OCI-LY7 (cell line): ENCODE data around the gene SYNCRIP. TPM values are rescaled to one million over a fixed set of nuclear protein-coding genes. Genes with fewer than 3 reads are reported as not detected.

ENCODE experiments used
- BruUV-seq: library from RNA; stranded (reverse); fragments of 400-500 nt; replicated peaks from 2 replicates; lab custom pipeline; 2021; lab: Mats Ljungman, UMichigan
- CTCF ChIA-PET: fragments of 300-600 bp; sonication (Branson Sonifier 250); formaldehyde crosslinking; loops from one replicate; lab custom pipeline; 2022; ENCODE audit warnings: antibody characterized with exemption; ENCODE audit not compliant: unreplicated experiment; lab: Charles Lee
- POLR2A ChIA-PET: fragments of 300-600 bp; sonication (Branson Sonifier 250); formaldehyde crosslinking; loops from one replicate; lab custom pipeline; 2022; ENCODE audit warnings: antibody characterized with exemption; lab: Charles Lee
- DNase-seq: peaks from one replicate; pipeline ENCODE4 v3.0.0-alpha.2; 2015; ENCODE audit warnings: low spot score
- H2AFZ ChIP-seq: fragments of 200-600 bp; sonication (generic), shearing (Covaris generic); 2 replicates; pipeline ENCODE4 v1.6.1; 2014; ENCODE audit warnings: mild to moderate bottlenecking, antibody characterized with exemption, low read length, moderate library complexity
- H3K27ac ChIP-seq: fragments of 200-600 bp; sonication (generic); 2 replicates; pipeline ENCODE4 v1.5.1; 2014; ENCODE audit warnings: mixed run types, low read depth, mild to moderate bottlenecking, moderate library complexity, low read length, inconsistent platforms; ENCODE audit not compliant: poor library complexity, severe bottlenecking
- H3K36me3 ChIP-seq: fragments of 200-600 bp; sonication (generic); 2 replicates; pipeline ENCODE4 v1.6.1; 2014; ENCODE audit warnings: mild to moderate bottlenecking, antibody characterized with exemption, low read length, moderate library complexity, mixed read lengths; ENCODE audit not compliant: insufficient read depth
- H3K4me1 ChIP-seq: fragments of 200-600 bp; sonication (generic); 2 replicates; pipeline ENCODE4 v1.5.1; 2014; ENCODE audit warnings: mild to moderate bottlenecking, low read length; ENCODE audit not compliant: insufficient read depth, poor library complexity, severe bottlenecking
- H3K4me2 ChIP-seq: fragments of 200-600 bp; sonication (generic); 2 replicates; pipeline ENCODE4 v1.6.1; 2014; ENCODE audit warnings: mild to moderate bottlenecking, low read length
- H3K4me3 ChIP-seq: fragments of 200-600 bp; sonication (generic); 2 replicates; pipeline ENCODE4 v1.5.1; 2014; ENCODE audit warnings: mild to moderate bottlenecking, low read depth, low read length; ENCODE audit not compliant: poor library complexity, severe bottlenecking
- H3K79me2 ChIP-seq: fragments of 200-600 bp; sonication (generic); 2 replicates; pipeline ENCODE4 v1.6.1; 2016; ENCODE audit warnings: low read depth, mild to moderate bottlenecking, low read length, moderate library complexity, mixed read lengths; ENCODE audit not compliant: insufficient read depth
- H3K9me2 ChIP-seq: fragments of 200-600 bp; sonication (generic); 2 replicates; pipeline ENCODE4 v1.6.1; 2016; ENCODE audit warnings: mild to moderate bottlenecking, low read length, mixed read lengths; ENCODE audit not compliant: insufficient read depth
- H3K9me3 ChIP-seq: fragments of 200-600 bp; sonication (generic); 2 replicates; pipeline ENCODE4 v1.6.1; 2014; ENCODE audit warnings: mild to moderate bottlenecking, mixed run types, low read length, mixed read lengths
- H4K20me1 ChIP-seq: fragments of 200-600 bp; sonication (generic); 2 replicates; pipeline ENCODE4 v1.6.1; 2014; ENCODE audit warnings: mild to moderate bottlenecking, antibody characterized with exemption, low read length, moderate library complexity, mixed read lengths; ENCODE audit not compliant: insufficient read depth
- CTCF ChIP-seq: fragments of 200-600 bp; sonication (generic); conservative IDR thresholded peaks from 2 replicates; pipeline ENCODE4 v1.5.1; 2014; ENCODE audit warnings: mild to moderate bottlenecking, antibody characterized with exemption, low read length, moderate library complexity, mixed read lengths
- EZH2phosphoT487 ChIP-seq: fragments of 200-600 bp; sonication (generic); IDR thresholded peaks from 2 replicates; pipeline ENCODE4 v1.6.1; 2018; ENCODE audit warnings: low read depth, borderline replicate concordance, mild to moderate bottlenecking, mixed run types, antibody characterized with exemption, low read length, moderate library complexity, mixed read lengths
- intact Hi-C: fragments of 100-400 bp; cut with micrococcal nuclease; formaldehyde crosslinking; loops from one replicate; pipeline ENCODE4 v1.10.0; 2022; ENCODE audit not compliant: unreplicated experiment
- total RNA-seq, 2 experiments: library from RNA; depleted of rRNA in 1 of 2; stranded (reverse); fragments of >200 nt in 1 of 2; shearing (Covaris generic) in 1 of 2; gene quantifications; 2 replicates each; pipeline ENCODE4 v1.2.3, GENCODE V29; 2014 to 2022

Gene SYNCRIP
- total RNA-seq, 2 experiments from 2014 or later: 73.5 to 188 TPM

GRCh38 chr6:85600713-85601313, 41.9 kb downstream of the SYNCRIP start:
- H3K4me2 ChIP-seq: no peak overlapping the region
- ChIA-PET CTCF (no interaction called here), POLR2A (interaction anchor here (0.7 to 1.8 kb wide), 6 partner anchors 8 to 76 kb away, joined by 3 to 6 read pairs (median 3); partner anchors contain the start of gene SYNCRIP)
- BruUV-seq: no TSS peak
- H3K27ac ChIP-seq: no peak overlapping the region
- no peak overlapping the region for H3K4me3 ChIP-seq
- H3K79me2 ChIP-seq: peaks cover 3% of the 10 kb centered on the region; the same call in 1 of the 2 replicates
- intact Hi-C loops: no loop called here
- H3K4me1 ChIP-seq: peaks cover 3% of the 10 kb centered on the region
- H2AFZ ChIP-seq: no peak overlapping the region
- TF ChIP-seq CTCF: no peak
- no peak for TF ChIP-seq EZH2phosphoT487
- H3K9me3 ChIP-seq: no peaks in the 10 kb centered on the region
- peak; percentile 10 for DNase-seq
- H3K9me2 ChIP-seq: no peaks in the 10 kb centered on the region
- peaks cover 16% of the 10 kb centered on the region; the same call in 1 of the 2 replicates for H3K36me3 ChIP-seq
- no peaks in the 10 kb centered on the region for H4K20me1 ChIP-seq

- H2AFZ ChIP-seq: peak overlapping the region; percentile 79
- H3K9me3 ChIP-seq: peaks cover 10% of the 10 kb centered on the region; the same call in 1 of the 2 replicates
- TF ChIP-seq CTCF (no peak), EZH2phosphoT487 (no peak)
- peak; percentile 52 for DNase-seq
- H3K4me2 ChIP-seq: peak overlapping the region; percentile 79
- H3K36me3 ChIP-seq: peaks cover 23% of the 10 kb centered on the region
- no peaks in the 10 kb centered on the region for H3K9me2 ChIP-seq
- H3K79me2 ChIP-seq: peaks cover 39% of the 10 kb centered on the region
- TSS peak; percentile 92 for BruUV-seq
- H3K4me1 ChIP-seq: peaks cover 26% of the 10 kb centered on the region
- intact Hi-C loops: loop anchor here (1.0 kb wide), 2 partner anchors 49 to 84 kb away; no protein-coding TSS in a partner anchor
- H3K4me3 ChIP-seq: peak overlapping the region; percentile 85
- peak overlapping the region; percentile 83 for H3K27ac ChIP-seq
- POLR2A ChIA-PET: interaction anchor here (0.6 to 6.7 kb wide), 12 partner anchors 13 to 285 kb away, joined by 3 to 50 read pairs (median 4); partner anchors contain the start of gene SYNCRIP
- no peaks in the 10 kb centered on the region for H4K20me1 ChIP-seq
- CTCF ChIA-PET: interaction anchor here (1.5 kb wide), 1 partner anchor 45 kb away, joined by 7 read pairs; no protein-coding TSS in a partner anchor
Observed at GRCh38 chr6:85594197-85594930, 48.3 kb downstream of the SYNCRIP start.
